CD14-positive monocyte (primary cell): ENCODE measurements around the gene MAN1C1. TPM values are rescaled to one million over a fixed set of nuclear protein-coding genes. Genes with fewer than 3 reads are reported as not detected.

Source experiments
- DNase-seq, 3 donors: peaks; one replicate each; pipeline ENCODE4 v3.0.0-alpha.2; 2011 to 2022
- H2AFZ ChIP-seq: 2 replicates; pipeline ENCODE4 v1.6.0; 2012; ENCODE audit warnings: mild to moderate bottlenecking, low read depth, low read length, inconsistent platforms; ENCODE audit not compliant: insufficient read depth, poor library complexity, severe bottlenecking
- H3K27ac ChIP-seq, 2 donors: 1 replicate in 1 of 2; 2 replicates in 1 of 2; pipeline ENCODE4 v1.5.1; 2012 to 2013; ENCODE audit warnings: low read length in 2 of 2, control low read depth in 1 of 2, inconsistent platforms in 1 of 2, low read depth in 1 of 2, mild to moderate bottlenecking in 1 of 2
- H3K27me3 ChIP-seq, 2 donors: one replicate each; pipeline versions ENCODE4 v1.6.0 to v1.6.1; 2011 to 2013; ENCODE audit warnings: low read length in 2 of 2; ENCODE audit not compliant: control insufficient read depth in 2 of 2, insufficient read depth in 2 of 2
- H3K36me3 ChIP-seq, 2 donors: replicated peaks in 1 of 2; 1 replicate in 1 of 2; 2 replicates in 1 of 2; pipeline versions ENCODE4 v1.5.1 to v1.6.1; 2012 to 2013; ENCODE audit warnings: low read length in 2 of 2, control low read depth in 1 of 2, inconsistent platforms in 1 of 2, mild to moderate bottlenecking in 1 of 2; ENCODE audit not compliant: insufficient read depth in 2 of 2, control insufficient read depth in 1 of 2
- H3K4me1 ChIP-seq, 2 donors: 1 replicate in 1 of 2; 2 replicates in 1 of 2; pipeline versions ENCODE4 v1.5.1 to v1.6.1; 2012 to 2013; ENCODE audit warnings: low read length in 2 of 2, control low read depth in 1 of 2, inconsistent platforms in 1 of 2, mild to moderate bottlenecking in 1 of 2, moderate library complexity in 1 of 2; ENCODE audit not compliant: insufficient read depth in 2 of 2, control insufficient read depth in 1 of 2
- H3K4me2 ChIP-seq: replicated peaks from 2 replicates; pipeline ENCODE3; 2012; ENCODE audit warnings: low read length, moderate library complexity, mild to moderate bottlenecking; ENCODE audit not compliant: poor library complexity, severe bottlenecking; ENCODE audit errors: extremely low read depth
- H3K4me3 ChIP-seq, 3 experiments: fragments of 200-600 bp in 1 of 3; sonication (generic) in 1 of 3; replicated peaks in 1 of 3; 1 replicate in 2 of 3; 2 replicates in 1 of 3; pipeline ENCODE4 v1.5.1; 2011 to 2013; ENCODE audit warnings: low read length in 3 of 3, mild to moderate bottlenecking in 3 of 3, control low read depth in 2 of 3, low read depth in 2 of 3, inconsistent platforms in 1 of 3, moderate library complexity in 1 of 3
- H3K79me2 ChIP-seq: 2 replicates; pipeline ENCODE4 v1.6.0; 2012; ENCODE audit warnings: mild to moderate bottlenecking, control low read depth, inconsistent platforms, low read length, moderate library complexity; ENCODE audit not compliant: insufficient read depth
- H3K9ac ChIP-seq: 2 replicates; pipeline ENCODE4 v1.6.0; 2017; ENCODE audit warnings: low read length, mild to moderate bottlenecking; ENCODE audit not compliant: insufficient read depth, poor library complexity, severe bottlenecking
- H3K9me3 ChIP-seq, 2 donors: replicated peaks in 1 of 2; 1 replicate in 1 of 2; 2 replicates in 1 of 2; pipeline versions ENCODE4 v1.5.1 to v1.6.1; 2012 to 2013; ENCODE audit warnings: low read length in 2 of 2, control low read depth in 1 of 2; ENCODE audit not compliant: control insufficient read depth in 1 of 2, insufficient read depth in 1 of 2
- H4K20me1 ChIP-seq: 2 replicates; pipeline ENCODE4 v1.6.0; 2012; ENCODE audit warnings: mild to moderate bottlenecking, low read length, control low read depth, moderate library complexity; ENCODE audit not compliant: insufficient read depth
- H3K27ac Mint-ChIP-seq, 7 donors: one replicate each; pipeline ENCODE4 v1.8.0; 2020; ENCODE audit warnings: mild to moderate bottlenecking in 7 of 7, mixed read lengths in 7 of 7, moderate library complexity in 6 of 7, inconsistent platforms in 2 of 7
- H3K27me3 Mint-ChIP-seq, 3 donors: one replicate each; pipeline ENCODE4 v1.8.0; 2021 to 2022; ENCODE audit warnings: low read depth in 3 of 3, mild to moderate bottlenecking in 3 of 3, mixed read lengths in 3 of 3, moderate library complexity in 3 of 3, inconsistent platforms in 1 of 3
- H3K36me3 Mint-ChIP-seq, 2 donors: one replicate each; pipeline ENCODE4 v1.8.0; 2020; ENCODE audit warnings: mixed read lengths in 2 of 2, inconsistent platforms in 1 of 2, mild to moderate bottlenecking in 1 of 2
- H3K4me1 Mint-ChIP-seq: one replicate; pipeline ENCODE4 v1.8.0; 2020; ENCODE audit warnings: mild to moderate bottlenecking, mixed read lengths
- H3K4me3 Mint-ChIP-seq, 2 donors: one replicate each; pipeline ENCODE4 v1.8.0; 2020; ENCODE audit warnings: mild to moderate bottlenecking in 2 of 2, mixed read lengths in 2 of 2, moderate library complexity in 1 of 2
- H3K9me3 Mint-ChIP-seq, 7 donors: one replicate each; pipeline ENCODE4 v1.8.0; 2020 to 2022; ENCODE audit warnings: mixed read lengths in 7 of 7, mild to moderate bottlenecking in 6 of 7, moderate library complexity in 6 of 7, inconsistent platforms in 2 of 7
- CTCF ChIP-seq: fragments of 200-600 bp; IDR thresholded peaks from one replicate; pipeline ENCODE4 v1.8.0; 2022; ENCODE audit warnings: antibody characterized with exemption, mild to moderate bottlenecking
- WGBS: methylation state at CpG from one replicate; pipeline ENCODE4 v1.1.5; 2013; ENCODE audit warnings: missing lambda C conversion rate; ENCODE audit not compliant: insufficient coverage; 5-methylcytosine and 5-hydroxymethylcytosine counted together
- intact Hi-C, 2 donors: fragments of 100-400 bp; cut with micrococcal nuclease; formaldehyde crosslinking; loops; one replicate each; pipeline versions ENCODE4 v1.15.0 to v1.15.1; 2023
- polyA plus RNA-seq, 3 donors: library from polyadenylated mRNA; depleted of rRNA in 1 of 3; unstranded in 2 of 3; stranded (reverse) in 1 of 3; fragments of 300-500 nt in 2 of 3; fragments of >200 nt in 1 of 3; fragmentation: Illumina TruSeq in 2 of 3; gene quantifications; 1 replicate in 2 of 3; 2 replicates in 1 of 3; pipeline ENCODE4 v1.2.3, GENCODE V29; 2012 to 2021

The MAN1C1 gene
- polyA plus RNA-seq, 3 donors: 1.2 to 7.2 (median 1.7) TPM

DNA sequence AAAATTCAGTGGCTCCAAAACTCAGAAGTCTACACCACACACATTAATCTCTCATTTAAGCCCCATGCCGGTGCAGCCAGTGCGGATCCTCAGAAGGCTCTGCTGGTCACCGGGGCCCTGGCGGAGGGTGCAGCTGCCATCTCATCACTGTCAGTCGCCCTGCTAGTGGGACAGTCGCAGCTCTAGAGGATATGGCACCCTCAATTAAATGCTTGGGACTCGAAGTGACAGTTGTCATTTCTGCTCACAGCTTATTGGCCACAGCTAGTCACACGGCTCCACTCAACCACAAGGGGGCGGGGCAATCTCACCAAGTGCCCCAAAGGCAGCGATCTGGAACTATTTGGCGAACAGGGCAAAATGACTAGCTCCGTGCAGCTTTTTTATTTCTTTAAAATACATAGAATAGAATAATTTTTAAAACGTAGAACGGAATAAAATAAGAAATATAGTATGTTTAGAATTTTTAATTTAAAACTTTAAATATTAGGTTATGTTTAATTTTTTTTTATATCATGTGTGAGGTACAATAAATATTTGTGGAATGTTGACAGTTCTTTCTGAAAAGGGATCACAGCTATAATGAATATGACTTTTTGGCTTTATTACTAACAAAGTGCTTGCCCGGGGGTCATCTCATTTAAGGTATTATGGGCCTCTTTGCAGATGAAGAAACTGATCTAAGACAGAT lies 8.0 kb upstream of the MAN1C1 start:
- Mint-ChIP-seq H3K27me3 (peaks cover 12 to 27% (median 19%) of the 10 kb centered on the region in 3 donors), H3K27ac (no peak overlapping the region), H3K36me3 (no peaks in the 10 kb centered on the region), H3K4me3 (peak overlapping the region in 1 of 2 donors; percentile 21), H3K9me3 (peaks cover 0 to 1% (median 0%) of the 10 kb centered on the region in 7 donors), H3K4me1 (peaks cover 3% of the 10 kb centered on the region)
- intact Hi-C loops: no loop called here
- Histone ChIP-seq H3K4me2 (peak overlapping the region; percentile 57), H3K4me1 (no peaks in the 10 kb centered on the region), H4K20me1 (no peaks in the 10 kb centered on the region), H3K79me2 (no peaks in the 10 kb centered on the region), H3K27ac (no peak overlapping the region), H2AFZ (peak overlapping the region; percentile 41), H3K9ac (no peak overlapping the region), H3K36me3 (no peaks in the 10 kb centered on the region), H3K4me3 (peak overlapping the region in 1 of 3 experiments; percentile 47), H3K9me3 (no peaks in the 10 kb centered on the region), H3K27me3 (peaks cover 17 to 19% of the 10 kb centered on the region in 2 donors)
- TF ChIP-seq CTCF: peak; percentile 12
- DNase-seq: peak; percentile 76 to 84 (median 80)
- WGBS: 60% methylated on average over 5 of the region's 15 CpGs

DNA sequence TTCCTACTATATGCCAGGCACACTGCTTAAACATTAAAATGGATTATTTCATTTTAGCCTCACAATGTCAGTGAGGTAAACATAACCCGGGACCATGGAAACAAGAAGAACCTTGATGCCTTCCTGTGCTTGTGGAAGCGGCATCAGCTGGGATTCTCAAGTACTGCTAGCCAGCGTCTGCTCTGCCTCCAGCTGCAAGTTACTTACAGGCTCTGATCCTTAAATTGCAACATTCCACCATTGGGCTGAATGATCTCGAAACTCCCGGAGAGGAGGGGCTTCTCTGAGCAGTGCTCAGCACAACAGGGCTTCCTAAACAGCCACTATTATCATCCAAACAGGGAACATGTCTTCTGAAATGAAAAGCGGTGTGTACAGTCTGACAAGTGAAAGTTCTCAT lies 6.7 kb upstream of the MAN1C1 start:
- Histone ChIP-seq H3K4me3 (no peak overlapping the region), H3K79me2 (no peaks in the 10 kb centered on the region), H3K4me1 (no peaks in the 10 kb centered on the region), H3K27ac (no peak overlapping the region), H2AFZ (no peak overlapping the region), H3K9ac (no peak overlapping the region), H3K4me2 (no peak overlapping the region), H4K20me1 (no peaks in the 10 kb centered on the region), H3K27me3 (peaks cover 17 to 19% of the 10 kb centered on the region in 2 donors), H3K36me3 (no peaks in the 10 kb centered on the region), H3K9me3 (no peaks in the 10 kb centered on the region)
- Mint-ChIP-seq H3K4me1 (peaks cover 5% of the 10 kb centered on the region), H3K27me3 (peaks cover 17 to 33% (median 19%) of the 10 kb centered on the region in 3 donors), H3K9me3 (peaks cover 0 to 1% (median 0%) of the 10 kb centered on the region in 7 donors), H3K36me3 (no peaks in the 10 kb centered on the region), H3K27ac (peak overlapping the region in 1 of 7 donors; percentile 15), H3K4me3 (no peak overlapping the region)
- intact Hi-C loops: loop anchor here (10.0 kb wide), 2 partner anchors 65 to 195 kb away; partner anchors contain the start of genes SELENON (in 2 of the 2) and LDLRAP1 (in 1 of the 2)
- 91% methylated on average over 3 of the region's 6 CpGs for WGBS
- no peak for TF ChIP-seq CTCF
- DNase-seq: no peak
